ENCODE results near the gene MTNR1B.

Gene MTNR1B

DNA sequence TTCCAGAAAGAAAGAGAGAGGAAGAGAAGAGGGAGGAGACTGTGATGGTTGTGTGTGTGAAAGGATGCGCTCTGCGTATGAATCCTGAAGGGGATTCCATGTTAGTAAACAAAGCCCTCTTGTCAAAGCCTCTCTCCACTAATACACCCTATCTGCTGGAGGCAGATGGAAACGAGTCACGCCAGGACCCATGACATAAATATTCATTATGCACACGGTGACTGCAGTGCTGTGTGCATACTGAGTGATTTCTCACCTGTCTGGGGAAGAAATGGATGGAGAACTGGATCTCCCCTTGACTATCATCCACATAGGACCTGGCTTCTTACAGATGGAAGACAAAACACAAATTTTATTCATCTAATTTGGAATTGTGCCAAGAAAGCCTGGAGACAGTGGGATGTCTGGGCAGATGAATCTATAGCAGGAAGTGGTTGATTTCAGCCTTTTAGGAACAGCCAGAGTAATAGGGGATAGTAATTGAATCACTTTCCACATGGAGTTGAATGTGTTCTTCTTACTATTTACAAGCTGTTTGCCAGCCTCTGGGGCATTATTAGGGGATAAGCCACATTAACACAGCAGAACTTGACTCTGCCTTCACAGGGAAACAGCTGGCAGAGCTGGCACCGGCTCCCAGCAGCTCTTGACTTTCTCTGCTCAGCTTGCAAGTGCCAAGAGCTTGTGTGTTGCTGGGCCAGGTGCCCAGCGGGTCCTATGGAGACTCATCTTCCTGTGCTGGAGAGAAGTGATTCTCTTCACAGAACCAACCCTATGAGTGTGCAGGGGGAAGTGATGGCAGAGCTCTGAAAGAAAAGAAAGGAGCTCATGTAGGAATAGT is 9.0 kb downstream of the MTNR1B start:
- DNase-seq: no peak

DNA sequence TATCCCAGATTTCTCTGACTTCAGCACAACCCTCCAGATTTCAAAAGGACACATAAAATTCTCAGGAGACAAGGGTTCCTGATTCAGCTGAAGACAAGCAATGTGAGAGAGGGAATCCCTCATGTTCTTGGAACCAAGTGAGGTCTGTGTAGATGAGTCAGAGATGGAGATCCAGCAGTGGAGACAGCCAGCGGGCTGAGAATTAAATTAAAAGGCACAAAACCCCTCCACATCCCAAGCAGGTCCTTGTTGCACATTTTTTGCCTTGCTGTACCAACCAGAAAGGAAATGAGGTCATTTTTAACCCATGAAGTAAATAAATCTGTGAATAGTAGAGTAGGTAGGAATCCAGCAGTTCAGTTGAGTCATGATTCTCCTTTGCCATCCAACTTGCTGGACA is 9.7 kb downstream of the MTNR1B start:
- no peak for DNase-seq

DNA sequence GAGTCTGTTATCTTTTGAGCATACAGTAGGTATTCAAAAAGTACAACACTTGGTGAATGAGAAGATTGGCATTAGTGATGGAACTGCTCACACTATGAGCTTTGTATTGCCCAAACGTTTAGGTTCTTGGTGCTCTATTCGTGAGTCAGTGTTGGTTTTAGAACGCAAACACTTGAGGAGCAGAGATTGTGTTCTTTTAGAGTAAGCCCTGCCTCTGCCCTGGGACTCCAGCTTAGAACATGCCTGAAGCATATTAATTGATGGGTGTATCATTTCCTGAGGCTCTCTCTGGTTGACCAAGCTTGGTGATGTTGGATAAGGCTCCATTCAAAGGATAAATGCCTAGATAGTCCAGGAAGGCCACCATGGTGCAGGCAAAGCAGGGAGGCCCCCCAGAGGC is 10.9 kb downstream of the MTNR1B start:
- no peak for DNase-seq

DNA sequence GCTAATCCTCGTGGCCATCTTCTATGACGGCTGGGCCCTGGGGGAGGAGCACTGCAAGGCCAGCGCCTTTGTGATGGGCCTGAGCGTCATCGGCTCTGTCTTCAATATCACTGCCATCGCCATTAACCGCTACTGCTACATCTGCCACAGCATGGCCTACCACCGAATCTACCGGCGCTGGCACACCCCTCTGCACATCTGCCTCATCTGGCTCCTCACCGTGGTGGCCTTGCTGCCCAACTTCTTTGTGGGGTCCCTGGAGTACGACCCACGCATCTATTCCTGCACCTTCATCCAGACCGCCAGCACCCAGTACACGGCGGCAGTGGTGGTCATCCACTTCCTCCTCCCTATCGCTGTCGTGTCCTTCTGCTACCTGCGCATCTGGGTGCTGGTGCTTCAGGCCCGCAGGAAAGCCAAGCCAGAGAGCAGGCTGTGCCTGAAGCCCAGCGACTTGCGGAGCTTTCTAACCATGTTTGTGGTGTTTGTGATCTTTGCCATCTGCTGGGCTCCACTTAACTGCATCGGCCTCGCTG is 12.1 kb downstream of the MTNR1B start:
- no peak for DNase-seq

DNA sequence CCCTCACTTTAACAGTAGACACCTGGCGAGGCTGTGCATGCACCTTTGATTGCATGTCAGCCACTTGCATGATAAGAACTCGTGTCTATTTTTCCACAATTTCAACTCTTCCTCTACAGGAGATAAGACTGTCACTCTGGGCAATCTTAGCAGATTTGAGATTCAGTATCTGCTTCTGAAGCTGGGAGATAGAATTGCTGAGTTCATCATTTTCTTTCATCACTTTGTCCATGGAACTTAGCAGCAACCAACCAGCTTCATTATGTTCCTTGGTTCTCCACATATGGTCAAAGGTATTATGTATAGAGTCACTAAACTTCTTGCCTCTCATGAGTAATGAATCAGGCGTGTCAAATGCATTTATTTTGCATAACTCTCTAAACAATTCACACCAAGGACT is 17.1 kb downstream of the MTNR1B start:
- no peak for DNase-seq

DNA sequence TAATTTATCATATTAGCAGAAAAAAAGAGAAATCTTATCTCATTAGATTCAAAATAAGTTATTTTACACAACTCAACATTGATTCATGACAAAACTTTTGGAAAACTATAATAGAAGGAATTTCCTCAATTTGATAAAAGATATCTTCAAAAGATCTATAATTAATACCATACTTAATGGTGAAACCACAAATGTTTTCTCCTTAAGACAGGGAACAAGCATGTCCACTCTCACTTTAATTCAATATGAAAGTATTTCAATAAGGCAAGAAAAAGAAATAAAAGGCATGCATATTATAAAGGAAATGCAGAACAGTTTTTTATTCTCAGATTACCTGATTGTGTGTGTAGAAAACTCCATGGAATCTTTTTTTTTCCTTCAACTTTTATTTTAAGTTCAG is 23.6 kb downstream of the MTNR1B start:
- DNase-seq: no peak

DNA sequence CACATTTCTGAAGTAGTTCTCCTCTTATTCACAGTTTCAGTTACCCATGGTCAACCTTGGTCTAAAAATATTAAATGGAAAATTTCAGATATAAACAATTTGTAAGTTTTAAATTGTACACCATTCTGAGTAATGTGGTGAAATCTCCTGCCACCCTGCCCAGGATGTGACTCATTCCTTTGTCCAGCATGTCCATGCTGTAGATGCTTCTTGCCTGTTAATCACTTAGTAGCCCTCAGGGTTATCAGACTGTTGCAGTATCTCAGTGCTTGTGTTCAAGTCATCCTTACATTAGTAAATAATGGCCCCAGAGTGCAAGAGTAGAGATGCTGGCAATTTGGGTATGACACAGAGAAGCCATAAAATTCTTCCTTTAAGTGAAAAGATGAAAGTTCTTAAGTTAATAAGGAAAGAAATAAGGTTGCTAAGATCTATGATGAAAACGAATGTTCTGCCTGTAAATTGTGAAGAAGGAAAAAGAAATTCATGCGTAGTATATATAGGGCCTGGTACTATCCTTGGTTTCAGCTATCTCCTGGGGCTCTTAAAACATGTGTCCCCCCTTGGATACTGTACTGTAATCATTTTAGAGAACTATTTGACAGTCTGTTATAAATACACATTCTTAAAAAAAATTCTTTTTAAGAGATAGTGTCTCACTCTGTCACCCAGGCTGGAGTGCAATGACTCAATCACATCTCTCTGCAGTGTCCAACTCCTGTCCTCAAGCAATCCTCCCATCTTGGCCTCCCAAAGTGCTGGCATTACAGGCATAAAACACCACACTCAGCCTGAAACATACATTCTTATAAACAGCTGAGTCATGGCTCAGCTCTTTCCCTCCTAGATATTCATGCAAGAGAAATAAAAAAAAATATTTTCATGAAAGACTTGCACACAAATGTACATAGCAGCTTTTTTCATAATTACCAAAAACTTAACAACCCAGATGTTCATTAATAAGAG is 31.3 kb downstream of the MTNR1B start:
- DNase-seq: no peak

DNA sequence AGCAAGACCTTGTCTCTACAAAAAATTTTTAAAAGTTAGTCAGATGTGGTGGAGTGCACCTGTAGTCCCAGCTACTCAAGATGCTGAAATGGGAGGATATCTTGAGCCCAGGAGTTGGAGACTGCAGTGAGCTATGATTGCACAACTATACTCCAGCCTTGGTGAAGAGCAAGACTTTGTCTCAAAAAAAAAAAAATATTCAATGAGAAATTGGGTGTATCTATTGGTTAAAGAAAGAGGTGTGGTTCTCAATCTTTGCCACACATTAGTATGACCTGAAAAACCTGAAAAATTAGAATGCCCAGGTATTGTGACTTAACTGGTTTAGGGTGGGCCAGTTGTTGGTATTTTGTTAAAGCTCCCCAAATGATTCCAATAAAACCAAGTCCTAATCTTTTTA is 32.4 kb downstream of the MTNR1B start:
- no peak for DNase-seq

DNA sequence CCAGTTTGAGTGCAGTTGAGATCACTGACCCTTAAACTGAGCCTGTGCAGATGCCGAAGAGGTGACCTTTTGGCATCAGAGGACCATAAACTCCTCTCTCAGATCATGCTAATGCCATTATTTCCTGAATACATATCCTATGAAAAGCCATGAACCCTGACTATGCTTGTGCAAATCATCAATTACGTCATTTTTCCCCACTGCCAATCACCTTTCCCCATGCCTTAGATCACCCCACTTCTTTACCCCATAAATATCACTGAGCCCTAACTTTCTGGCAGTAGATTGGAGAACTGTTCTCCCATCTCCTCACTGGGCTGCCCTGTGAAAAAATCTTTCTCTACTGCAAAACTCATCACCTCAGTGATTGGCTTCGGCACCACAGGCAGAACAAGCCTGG is 32.9 kb downstream of the MTNR1B start:
- DNase-seq: no peak

DNA sequence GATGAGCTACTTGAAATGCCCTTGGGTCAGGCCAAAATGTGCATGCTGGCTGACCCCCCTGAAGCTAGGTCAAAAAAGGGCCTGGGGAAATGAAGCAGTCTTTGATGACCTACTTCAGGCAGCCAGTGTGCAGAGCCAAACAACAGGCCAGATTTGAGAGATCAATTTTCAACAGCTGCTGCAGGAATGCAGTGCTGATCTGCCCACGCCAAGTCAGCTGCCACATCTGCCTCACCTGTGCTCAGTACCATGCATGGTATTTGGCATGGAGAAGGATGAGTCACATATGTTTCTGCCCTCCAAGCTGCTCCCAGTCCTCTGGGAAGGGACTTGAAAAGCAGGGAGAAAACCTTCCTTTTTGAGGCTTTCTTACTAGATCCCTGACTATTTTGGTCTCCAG is 35.8 kb downstream of the MTNR1B start:
- DNase-seq: no peak

DNA sequence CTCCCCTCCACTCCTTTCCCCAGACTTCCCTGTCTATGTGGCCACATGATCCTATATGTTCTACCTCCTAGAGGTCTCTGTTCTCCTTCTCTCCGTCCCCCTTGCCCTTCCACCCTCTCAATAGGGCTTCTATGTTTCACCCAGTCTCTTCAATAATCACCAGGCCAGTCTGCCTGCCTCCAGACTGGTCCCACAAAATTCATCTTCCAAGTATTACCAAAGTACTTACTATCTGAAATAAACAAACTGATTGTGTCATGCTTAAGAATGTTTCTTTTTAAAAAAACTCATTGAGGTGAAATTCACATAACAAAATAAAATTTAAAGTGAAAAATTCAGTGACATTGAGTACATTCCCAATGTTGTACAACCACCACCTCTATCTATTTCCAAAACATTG is 44.2 kb downstream of the MTNR1B start:
- no peak for DNase-seq

DNA sequence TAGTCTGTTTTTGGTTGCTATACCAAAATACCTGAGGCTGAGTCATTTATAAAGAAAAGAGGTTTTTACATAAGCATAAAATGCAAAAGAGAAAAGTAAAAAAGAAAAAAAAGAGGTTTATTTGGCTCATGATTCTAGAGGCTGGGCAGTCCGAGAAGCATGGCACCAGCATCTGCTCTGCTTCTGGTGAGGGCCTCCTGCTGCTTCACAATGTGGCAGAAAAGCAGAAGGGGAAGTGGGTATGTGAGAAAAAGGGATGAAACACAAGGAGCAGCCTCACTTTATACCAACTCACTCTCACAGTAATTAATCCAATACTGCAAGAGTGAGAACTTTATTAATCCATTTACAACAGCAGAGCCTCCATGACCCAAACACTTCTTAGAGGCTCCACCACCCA is 47.1 kb downstream of the MTNR1B start:
- no peak for DNase-seq

DNA sequence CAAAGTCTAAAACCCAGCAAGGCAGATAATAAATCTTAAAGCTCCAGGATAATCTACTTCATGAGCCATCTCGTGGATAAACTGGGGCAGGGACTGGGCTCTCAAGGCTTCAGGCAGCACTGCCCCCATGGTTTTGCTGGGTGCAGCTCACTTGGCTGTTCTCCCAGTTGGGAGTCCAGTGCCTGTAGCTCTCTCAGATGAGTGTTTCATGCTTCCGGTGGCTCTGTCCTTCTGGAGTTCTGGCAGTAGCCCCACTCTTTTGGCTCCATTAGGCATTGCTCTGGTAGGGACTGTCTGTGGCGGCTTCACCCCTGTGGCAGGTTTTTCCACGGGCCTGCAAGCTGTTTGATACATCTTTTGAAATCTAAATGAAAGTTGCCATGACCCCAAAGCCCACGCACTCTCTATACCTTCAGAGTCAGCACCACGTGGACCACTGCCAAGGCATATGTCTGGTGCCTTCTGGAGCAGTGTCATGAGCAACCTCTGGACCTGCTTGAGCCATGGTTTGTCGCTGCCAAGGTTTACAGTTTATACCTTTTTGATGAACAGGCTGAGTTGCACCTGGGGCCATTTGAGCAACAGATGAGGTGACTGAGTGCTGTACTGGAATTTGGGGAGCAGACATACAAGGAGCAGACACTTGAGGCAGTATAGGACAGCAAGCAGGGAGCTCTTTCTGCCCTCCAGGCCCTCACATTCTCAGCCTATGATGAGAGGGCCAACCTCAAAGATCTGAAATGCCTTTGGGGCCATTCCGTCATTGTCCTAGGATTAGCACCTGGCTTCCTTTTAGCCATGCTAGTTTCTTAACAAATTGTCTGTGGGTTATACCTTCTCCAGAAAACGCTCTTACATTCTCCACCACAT is 48.6 kb downstream of the MTNR1B start:
- no peak for DNase-seq

DNA sequence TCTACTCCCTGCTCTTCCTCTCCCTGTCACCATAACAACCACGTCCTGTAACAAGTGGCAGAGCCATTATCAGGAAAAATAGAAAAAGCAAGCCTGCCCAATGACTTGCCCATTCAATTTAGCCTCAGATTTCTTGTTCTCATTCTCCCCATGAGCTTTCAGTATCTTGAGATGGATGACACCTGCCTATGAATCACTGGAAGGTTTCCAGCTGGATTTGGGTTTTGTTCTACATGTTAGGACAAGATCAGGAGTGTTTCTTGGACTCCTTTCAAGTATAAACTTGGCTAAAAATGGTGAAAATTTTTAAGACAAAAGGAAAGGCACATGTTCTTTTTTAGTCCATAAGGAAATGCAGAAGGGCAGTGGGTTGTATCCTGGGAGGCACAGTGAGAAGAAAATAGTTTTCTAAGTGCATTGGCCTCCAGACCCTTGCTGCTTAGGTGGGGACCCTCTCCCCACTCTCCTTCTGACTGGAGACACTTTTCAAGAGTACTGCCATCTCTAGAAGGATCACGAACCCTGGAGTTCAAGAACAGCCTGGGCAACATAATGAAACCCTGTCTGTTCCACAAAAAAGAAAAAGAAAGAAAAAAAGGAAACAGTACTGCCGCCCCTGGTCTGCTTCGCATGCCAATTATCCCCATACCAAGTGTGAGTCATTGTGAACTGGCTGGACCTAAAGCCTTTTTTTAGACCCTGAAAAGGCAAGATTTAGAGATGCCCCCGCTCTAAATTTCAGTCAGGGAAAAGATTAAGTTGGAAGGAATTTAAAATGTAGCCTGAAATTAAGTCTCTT is 51.0 kb downstream of the MTNR1B start:
- no peak for DNase-seq

DNA sequence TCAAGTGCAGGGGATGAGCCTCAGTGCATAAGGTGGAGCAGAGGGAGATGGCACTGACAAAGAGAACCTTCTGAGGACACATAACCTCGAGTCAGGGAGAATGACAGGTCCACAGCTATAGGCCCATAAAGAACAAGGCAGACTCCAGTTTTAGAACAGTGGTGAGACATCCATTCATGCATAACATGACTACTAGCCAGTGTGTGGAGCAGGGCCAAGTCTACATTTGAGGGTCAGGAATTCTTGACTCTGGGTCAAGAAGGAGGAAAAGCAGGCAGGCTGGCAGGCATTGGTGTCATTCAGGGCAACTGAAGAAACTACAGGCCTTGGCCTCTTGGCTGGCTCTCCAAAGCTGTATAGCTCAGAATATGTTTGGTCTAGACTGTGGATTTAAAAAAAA is 54.9 kb downstream of the MTNR1B start:
- no peak for DNase-seq

DNA sequence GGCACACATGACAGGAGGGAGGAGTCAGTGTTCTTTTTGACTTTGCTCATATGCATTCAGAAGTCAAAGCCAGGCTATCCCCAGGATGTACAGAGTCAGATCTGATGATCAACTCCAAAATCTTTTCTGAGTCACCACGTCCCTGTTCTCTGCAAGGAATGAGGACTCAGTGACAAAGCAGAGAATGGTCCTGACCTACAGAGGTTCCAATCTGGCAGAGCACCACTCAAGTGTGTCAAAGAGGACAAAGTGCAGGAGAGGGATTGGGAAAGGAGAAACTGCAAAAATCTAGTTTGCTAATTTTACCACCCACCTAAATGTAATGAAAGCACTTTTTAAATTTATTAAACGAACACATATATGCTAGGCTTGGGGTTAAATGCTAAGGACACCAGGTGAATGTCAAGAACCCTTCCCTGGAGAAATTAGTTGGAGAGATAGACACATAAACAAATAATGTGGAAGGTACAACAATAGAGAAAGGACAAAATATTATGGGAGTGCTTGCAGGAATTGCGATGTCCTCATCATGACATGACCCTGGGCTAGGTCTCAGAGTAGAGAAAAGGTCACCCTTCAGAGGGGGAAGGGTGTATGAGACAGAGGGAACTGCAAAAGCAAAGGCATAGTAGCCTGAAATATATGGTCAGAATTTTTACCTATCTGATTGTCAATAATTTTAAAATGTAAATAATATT is 56.3 kb downstream of the MTNR1B start:
- no peak for DNase-seq

DNA sequence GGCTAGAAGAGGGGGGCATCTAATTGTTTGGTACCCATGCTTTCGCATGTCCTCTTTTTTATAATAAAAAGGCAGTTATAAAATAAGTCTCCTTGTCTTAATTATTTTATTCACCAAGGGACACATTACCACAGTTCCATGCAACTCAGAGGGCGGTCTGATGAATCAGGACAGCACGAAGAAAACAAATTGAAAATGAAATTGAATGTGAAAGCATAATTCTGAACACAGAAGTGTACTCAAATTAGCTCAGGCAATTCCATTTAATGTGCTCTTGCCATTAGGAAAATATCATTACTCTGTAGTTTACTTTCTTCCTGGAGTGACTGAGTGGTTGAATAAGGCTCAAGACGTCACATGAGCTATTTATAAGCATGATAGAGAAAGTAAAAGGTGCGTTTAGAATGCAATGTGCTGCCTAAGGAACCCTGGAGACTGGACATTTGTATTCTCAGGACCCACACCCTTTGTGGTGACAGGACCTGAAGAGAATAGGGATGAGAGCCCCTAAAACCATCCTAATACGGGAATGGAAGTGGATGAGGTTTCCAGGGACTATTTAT is 59.6 kb downstream of the MTNR1B start:
- DNase-seq: no peak

DNA sequence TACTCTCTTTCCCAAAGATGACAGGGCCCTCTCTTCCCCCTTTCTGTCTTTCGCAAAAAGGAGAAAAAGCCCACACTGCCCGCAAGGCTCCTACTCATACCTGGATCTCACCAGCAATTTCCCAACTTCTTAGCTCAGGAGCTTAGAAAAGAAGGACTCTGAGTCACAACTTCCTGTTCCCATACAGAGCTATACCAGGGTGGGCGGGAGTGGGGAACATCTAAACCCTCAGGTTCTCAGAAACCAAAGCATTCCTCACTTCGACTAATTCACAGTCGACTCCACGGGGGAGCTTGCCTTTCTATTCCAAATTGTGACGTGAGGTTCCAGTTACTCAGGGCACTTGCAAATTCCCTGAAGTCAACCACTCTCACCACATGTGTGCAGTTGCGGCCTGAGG is 61.9 kb downstream of the MTNR1B start:
- no peak for DNase-seq

Data from stimulated activated CD4-positive, alpha-beta T cell treated with anti-CD3 and anti-CD28 coated beads, Interleukin-1b, Interleukin-23, amount 100 ng/mL, for 48 hours (primary cell).